Testis (tissue), 3 donors: ENCODE data around the gene CAMTA1. TPM values are rescaled to one million over a fixed set of nuclear protein-coding genes. Genes with fewer than 3 reads are reported as not detected.

Source experiments
- DNase-seq: peaks from one replicate; pipeline ENCODE4 v3.0.0-alpha.2; 2019
- H3K27ac ChIP-seq, 2 donors: fragments of 200-600 bp; sonication (generic); one replicate each; pipeline ENCODE4 v1.5.1; 2019
- H3K27me3 ChIP-seq: fragments of 200-600 bp; sonication (generic); one replicate; pipeline ENCODE4 v1.5.1; 2019
- H3K36me3 ChIP-seq: fragments of 200-600 bp; sonication (generic); one replicate; pipeline ENCODE4 v1.5.1; 2017; ENCODE audit warnings: low read depth; ENCODE audit errors: missing control alignments
- H3K4me1 ChIP-seq: fragments of 200-600 bp; sonication (generic); one replicate; pipeline ENCODE4 v1.5.1; 2019
- H3K4me3 ChIP-seq, 2 donors: fragments of 200-600 bp; sonication (generic); one replicate each; pipeline ENCODE4 v1.5.1; 2017 to 2019
- H3K9me3 ChIP-seq: fragments of 200-600 bp; sonication (generic); one replicate; pipeline ENCODE4 v1.5.1; 2017
- CTCF ChIP-seq, 3 experiments: fragments of 450-650 bp in 2 of 3; fragments of 200-600 bp in 1 of 3; sonication (generic) in 1 of 3; IDR thresholded peaks; one replicate each; pipeline ENCODE4 v1.5.1; 2016 to 2019; ENCODE audit warnings: antibody characterized with exemption in 3 of 3, mild to moderate bottlenecking in 2 of 3, moderate library complexity in 1 of 3
- POLR2A ChIP-seq: fragments of 450-650 bp; IDR thresholded peaks from one replicate; pipeline ENCODE4 v1.6.1; 2017; ENCODE audit warnings: antibody characterized with exemption, mild to moderate bottlenecking, moderate library complexity
- WGBS, 2 donors: methylation state at CpG; one replicate each; pipeline ENCODE4 v1.1.5; 2018; 5-methylcytosine and 5-hydroxymethylcytosine counted together
- intact Hi-C: fragments of 100-400 bp; cut with DNase I; formaldehyde crosslinking; loops from one replicate; pipeline ENCODE4 v1.15.1; 2023; ENCODE audit warnings: low total_unique reads
- polyA plus RNA-seq: library from polyadenylated mRNA; stranded (reverse); fragments of 350-450 nt; fragmentation: Illumina TruSeq; extraction: RNeasy Lipid Tissue Mini Kit (QIAGEN cat#74804); gene quantifications from one replicate; pipeline ENCODE4 v1.2.3, GENCODE V29; 2014; ENCODE audit warnings: low read depth, low replicate concordance; ENCODE audit not compliant: insufficient read depth
- total RNA-seq, 2 donors: library from RNA; depleted of rRNA; stranded (reverse); fragments of >200 nt; gene quantifications; one replicate each; pipeline ENCODE4 v1.2.3, GENCODE V29; 2016

Gene CAMTA1
- total and polyA plus RNA-seq, 3 donors from 2014 or later = 116 to 158 (median 119) TPM

DNA sequence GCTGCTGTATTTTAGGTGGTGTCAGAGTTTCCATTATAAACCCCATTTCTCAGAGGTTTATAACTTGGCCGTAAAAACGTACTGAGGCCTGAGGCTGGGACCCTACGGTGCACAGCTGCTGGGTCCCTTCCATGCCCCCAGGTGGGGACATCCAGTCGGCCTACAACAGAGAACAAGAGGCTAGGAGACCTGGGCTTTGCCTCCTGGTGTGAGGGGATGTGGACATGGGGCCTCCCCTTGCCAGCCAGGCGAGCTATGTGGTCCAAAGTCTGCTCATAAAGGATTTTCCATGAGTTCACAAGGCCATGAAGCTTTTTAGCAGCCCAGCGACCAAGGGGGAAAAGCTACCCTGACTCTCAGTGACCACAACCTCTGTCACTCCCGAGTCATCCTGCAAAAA lies 724.3 kb downstream of the CAMTA1 start:
- Histone ChIP-seq H3K9me3 (no peaks in the 10 kb centered on the region), H3K36me3 (no peaks in the 10 kb centered on the region), H3K4me3 (no peak overlapping the region), H3K27ac (no peak overlapping the region), H3K27me3 (no peaks in the 10 kb centered on the region), H3K4me1 (no peaks in the 10 kb centered on the region)
- intact Hi-C loops = no loop called here
- no peak for DNase-seq
- WGBS, 2 donors = 73 to 77% methylated on average over 6 to 7 of the region's 7 CpGs
- TF ChIP-seq CTCF (IDR thresholded peaks at IDR 0.05) (no peak), POLR2A (no peak)

DNA sequence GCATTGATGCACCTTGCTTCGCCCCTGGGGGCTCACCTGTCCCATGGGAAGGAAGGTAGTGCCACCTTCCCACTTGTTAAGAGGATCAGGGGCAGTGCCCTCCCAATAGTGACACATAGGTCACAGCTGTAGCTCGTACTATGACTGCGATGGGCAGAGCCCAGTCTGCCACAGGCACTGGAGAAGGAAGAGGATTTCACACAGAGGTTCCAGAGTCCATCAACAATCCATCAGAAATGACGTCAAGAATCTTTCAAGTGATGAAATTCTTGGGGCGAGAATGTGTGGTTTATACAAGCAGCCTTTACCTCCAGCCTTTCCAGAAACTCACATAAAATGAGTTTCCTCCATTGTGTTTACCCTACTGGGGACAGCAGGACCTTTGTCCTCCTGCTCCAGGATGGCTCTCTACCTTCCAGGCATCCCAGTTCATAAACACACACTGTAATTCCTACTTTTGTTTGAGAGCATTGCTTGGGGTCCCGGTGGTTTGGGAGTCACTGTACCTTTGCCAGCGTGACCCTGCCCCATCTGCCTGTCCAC lies 725.2 kb downstream of the CAMTA1 start:
- Histone ChIP-seq H3K9me3 (no peaks in the 10 kb centered on the region), H3K27me3 (no peaks in the 10 kb centered on the region), H3K27ac (no peak overlapping the region), H3K36me3 (no peaks in the 10 kb centered on the region), H3K4me3 (no peak overlapping the region), H3K4me1 (no peaks in the 10 kb centered on the region)
- TF ChIP-seq CTCF (IDR thresholded peaks at IDR 0.05) (no peak), POLR2A (no peak)
- DNase-seq = no peak
- intact Hi-C loops = no loop called here
- 96 to 99% methylated on average over 6 to 7 of the region's 7 CpGs for WGBS, 2 donors

GRCh38 chr1:7511381-7511780 lies 726.1 kb downstream of the CAMTA1 start:
- H3K4me1 ChIP-seq = no peaks in the 10 kb centered on the region
- no peaks in the 10 kb centered on the region for H3K9me3 ChIP-seq
- no peak overlapping the region for H3K27ac ChIP-seq
- H3K36me3 ChIP-seq = no peaks in the 10 kb centered on the region
- TF ChIP-seq POLR2A (no peak), CTCF (IDR thresholded peaks at IDR 0.05) (no peak)
- no peak for DNase-seq
- no peaks in the 10 kb centered on the region for H3K27me3 ChIP-seq
- 64 to 76% methylated on average over 2 of the region's 2 CpGs for WGBS, 2 donors
- H3K4me3 ChIP-seq = no peak overlapping the region
- intact Hi-C loops = no loop called here

GRCh38 chr1:7513081-7513480 lies 727.8 kb downstream of the CAMTA1 start:
- H3K4me3 ChIP-seq = no peak overlapping the region
- no peak overlapping the region for H3K27ac ChIP-seq
- no peak for DNase-seq
- no peaks in the 10 kb centered on the region for H3K4me1 ChIP-seq
- H3K36me3 ChIP-seq = no peaks in the 10 kb centered on the region
- TF ChIP-seq CTCF (IDR thresholded peaks at IDR 0.05) (no peak), POLR2A (no peak)
- H3K9me3 ChIP-seq = no peaks in the 10 kb centered on the region
- intact Hi-C loops = no loop called here
- H3K27me3 ChIP-seq = no peaks in the 10 kb centered on the region
- WGBS, 2 donors = 93 to 95% methylated on average over 10 of the region's 10 CpGs

DNA sequence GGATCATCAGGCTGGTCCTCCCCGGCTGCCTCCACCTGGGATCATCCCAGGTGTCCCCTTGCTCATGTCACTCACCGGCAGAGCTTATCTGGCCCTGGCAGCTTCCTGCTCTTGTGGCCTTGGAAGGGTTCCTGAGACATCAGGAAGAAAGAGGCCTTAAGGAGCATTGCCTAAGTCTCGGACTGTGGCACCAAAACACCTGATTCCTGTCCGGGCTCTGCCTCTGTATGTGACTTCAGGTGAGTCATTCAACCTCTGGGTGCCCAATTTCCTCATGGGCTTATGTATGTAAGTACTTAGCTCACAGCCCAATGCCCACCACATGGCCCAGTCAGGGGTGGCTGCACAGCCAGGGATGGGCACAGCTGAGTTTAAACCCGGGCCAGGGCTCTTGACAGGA lies 729.9 kb downstream of the CAMTA1 start:
- intact Hi-C loops = no loop called here
- DNase-seq = no peak
- no peaks in the 10 kb centered on the region for H3K36me3 ChIP-seq
- no peaks in the 10 kb centered on the region for H3K4me1 ChIP-seq
- no peaks in the 10 kb centered on the region for H3K27me3 ChIP-seq
- WGBS, 2 donors = 72 to 76% methylated on average over 4 to 5 of the region's 5 CpGs
- no peaks in the 10 kb centered on the region for H3K9me3 ChIP-seq
- TF ChIP-seq POLR2A (no peak), CTCF (IDR thresholded peaks at IDR 0.05) (no peak)
- no peak overlapping the region for H3K27ac ChIP-seq
- no peak overlapping the region for H3K4me3 ChIP-seq
